Testis (tissue), 2 donors: Measurements from ENCODE around the gene COL6A1.

ENCODE experiments used
- POLR2A ChIP-seq: fragments of 450-650 bp; IDR thresholded peaks from one replicate; pipeline ENCODE4 v1.6.1; 2017; ENCODE audit warnings: antibody characterized with exemption, mild to moderate bottlenecking, moderate library complexity
- TF ChIP-seq, protein P1 (sequence below), 3 experiments: fragments of 450-650 bp in 2 of 3; fragments of 200-600 bp in 1 of 3; sonication (generic) in 1 of 3; IDR thresholded peaks; one replicate each; pipeline ENCODE4 v1.5.1; 2016 to 2019; ENCODE audit warnings: antibody characterized with exemption in 3 of 3, mild to moderate bottlenecking in 2 of 3, moderate library complexity in 1 of 3

GRCh38 chr21:45983649-45983965 lies 2.0 kb downstream of the COL6A1 start:
- TF ChIP-seq, protein P1, sequence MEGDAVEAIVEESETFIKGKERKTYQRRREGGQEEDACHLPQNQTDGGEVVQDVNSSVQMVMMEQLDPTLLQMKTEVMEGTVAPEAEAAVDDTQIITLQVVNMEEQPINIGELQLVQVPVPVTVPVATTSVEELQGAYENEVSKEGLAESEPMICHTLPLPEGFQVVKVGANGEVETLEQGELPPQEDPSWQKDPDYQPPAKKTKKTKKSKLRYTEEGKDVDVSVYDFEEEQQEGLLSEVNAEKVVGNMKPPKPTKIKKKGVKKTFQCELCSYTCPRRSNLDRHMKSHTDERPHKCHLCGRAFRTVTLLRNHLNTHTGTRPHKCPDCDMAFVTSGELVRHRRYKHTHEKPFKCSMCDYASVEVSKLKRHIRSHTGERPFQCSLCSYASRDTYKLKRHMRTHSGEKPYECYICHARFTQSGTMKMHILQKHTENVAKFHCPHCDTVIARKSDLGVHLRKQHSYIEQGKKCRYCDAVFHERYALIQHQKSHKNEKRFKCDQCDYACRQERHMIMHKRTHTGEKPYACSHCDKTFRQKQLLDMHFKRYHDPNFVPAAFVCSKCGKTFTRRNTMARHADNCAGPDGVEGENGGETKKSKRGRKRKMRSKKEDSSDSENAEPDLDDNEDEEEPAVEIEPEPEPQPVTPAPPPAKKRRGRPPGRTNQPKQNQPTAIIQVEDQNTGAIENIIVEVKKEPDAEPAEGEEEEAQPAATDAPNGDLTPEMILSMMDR (IDR thresholded peaks at IDR 0.05) = no peak
- TF ChIP-seq POLR2A = no peak
